Measurements from ENCODE around the gene RPL15.
"Not testable (repeated sequence)": the region's sequence is repeated elsewhere in the genome, so short reads cannot be mapped to it uniquely, and the experiment has no call there.

RPL15 gene

DNA sequence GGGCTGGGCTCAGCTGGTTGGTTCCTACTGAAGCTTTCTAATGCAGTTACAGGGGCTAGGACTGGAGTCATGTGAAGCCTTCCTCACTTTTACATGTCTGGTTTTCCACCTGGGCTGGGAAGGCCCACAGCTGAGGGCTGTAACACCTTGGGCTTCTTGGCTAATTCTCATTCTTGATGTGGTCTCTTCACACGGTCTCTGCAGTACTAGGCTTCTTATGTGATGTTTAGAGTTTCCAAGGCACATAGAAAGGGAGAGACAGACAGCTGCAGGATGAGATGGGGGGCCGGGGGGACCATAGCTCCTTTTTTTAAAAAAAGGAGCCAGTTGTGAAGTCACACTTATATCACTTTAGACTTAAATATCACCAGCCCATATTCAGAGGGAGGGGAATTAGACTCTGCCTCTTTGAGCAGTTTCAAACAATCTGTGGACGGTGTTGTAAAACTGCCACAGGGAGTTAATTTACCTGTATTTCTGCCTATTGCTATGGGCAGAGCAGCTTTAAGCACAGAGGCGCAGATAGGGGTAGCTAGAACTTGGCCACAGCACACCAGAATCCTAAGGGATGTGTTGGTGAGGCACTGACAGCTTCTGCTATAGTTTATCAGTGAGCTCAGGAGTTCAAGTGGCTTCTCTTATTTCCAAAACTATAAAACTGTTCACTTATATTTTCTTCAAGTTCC is 46.8 kb upstream of the RPL15 start:
- Histone ChIP-seq H4K20me1 (ENCODE audit: low read depth, low read length) (peaks cover 6% of the 10 kb centered on the region), H3K27me3 (ENCODE audit: low read length) (no peaks in the 10 kb centered on the region), H3K9me3 (ENCODE audit: insufficient read depth, low read length) (no peaks in the 10 kb centered on the region), H3K4me2 (ENCODE audit: low read depth, low read length, poor library complexity, severe bottlenecking) (no peak overlapping the region), H3K9ac (ENCODE audit: low read length) (no peak overlapping the region), H3F3A (ENCODE audit: insufficient read depth) (no peaks in the 10 kb centered on the region), H2AFZ (ENCODE audit: low read depth, low read length, severe bottlenecking) (no peak overlapping the region), H3K79me2 (ENCODE audit: insufficient read depth, low read length) (no peaks in the 10 kb centered on the region), H3K9me2 (replicated peaks; ENCODE audit: insufficient read depth, low read length) (no peaks in the 10 kb centered on the region), H3K27ac (ENCODE audit: low read depth, low read length) (no peak overlapping the region), H3K36me3 (ENCODE audit: low read length) (no peaks in the 10 kb centered on the region), H3K4me3 (ENCODE audit: insufficient read depth, low read length, poor library complexity, severe bottlenecking) (no peak overlapping the region)
- TF ChIP-seq, protein P1, sequence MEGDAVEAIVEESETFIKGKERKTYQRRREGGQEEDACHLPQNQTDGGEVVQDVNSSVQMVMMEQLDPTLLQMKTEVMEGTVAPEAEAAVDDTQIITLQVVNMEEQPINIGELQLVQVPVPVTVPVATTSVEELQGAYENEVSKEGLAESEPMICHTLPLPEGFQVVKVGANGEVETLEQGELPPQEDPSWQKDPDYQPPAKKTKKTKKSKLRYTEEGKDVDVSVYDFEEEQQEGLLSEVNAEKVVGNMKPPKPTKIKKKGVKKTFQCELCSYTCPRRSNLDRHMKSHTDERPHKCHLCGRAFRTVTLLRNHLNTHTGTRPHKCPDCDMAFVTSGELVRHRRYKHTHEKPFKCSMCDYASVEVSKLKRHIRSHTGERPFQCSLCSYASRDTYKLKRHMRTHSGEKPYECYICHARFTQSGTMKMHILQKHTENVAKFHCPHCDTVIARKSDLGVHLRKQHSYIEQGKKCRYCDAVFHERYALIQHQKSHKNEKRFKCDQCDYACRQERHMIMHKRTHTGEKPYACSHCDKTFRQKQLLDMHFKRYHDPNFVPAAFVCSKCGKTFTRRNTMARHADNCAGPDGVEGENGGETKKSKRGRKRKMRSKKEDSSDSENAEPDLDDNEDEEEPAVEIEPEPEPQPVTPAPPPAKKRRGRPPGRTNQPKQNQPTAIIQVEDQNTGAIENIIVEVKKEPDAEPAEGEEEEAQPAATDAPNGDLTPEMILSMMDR (IDR thresholded peaks at IDR 0.05; ENCODE audit: insufficient read depth, low read length, poor library complexity, severe bottlenecking): no peak
- no peak for TF ChIP-seq EZH2phosphoT487 (conservative IDR thresholded peaks at IDR 0.05; ENCODE audit: low read length)

DNA sequence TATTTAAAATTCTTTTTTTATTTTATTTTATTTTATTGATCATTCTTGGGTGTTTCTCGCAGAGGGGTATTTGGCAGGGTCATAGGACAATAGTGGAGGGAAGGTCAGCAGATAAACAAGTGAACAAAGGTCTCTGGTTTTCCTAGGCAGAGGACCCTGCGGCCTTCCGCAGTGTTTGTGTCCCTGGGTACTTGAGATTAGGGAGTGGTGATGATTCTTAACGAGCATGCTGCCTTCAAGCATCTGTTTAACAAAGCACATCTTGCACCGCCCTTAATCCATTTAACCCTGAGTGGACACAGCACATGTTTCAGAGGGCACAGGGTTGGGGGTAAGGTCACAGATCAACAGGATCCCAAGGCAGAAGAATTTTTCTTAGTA is 46.3 kb upstream of the RPL15 start:
- H4K20me1 ChIP-seq (ENCODE audit: low read depth, low read length); H3K4me2 ChIP-seq (ENCODE audit: low read depth, low read length, poor library complexity, severe bottlenecking); H3K9ac ChIP-seq (ENCODE audit: low read length): not testable (repeated sequence)

DNA sequence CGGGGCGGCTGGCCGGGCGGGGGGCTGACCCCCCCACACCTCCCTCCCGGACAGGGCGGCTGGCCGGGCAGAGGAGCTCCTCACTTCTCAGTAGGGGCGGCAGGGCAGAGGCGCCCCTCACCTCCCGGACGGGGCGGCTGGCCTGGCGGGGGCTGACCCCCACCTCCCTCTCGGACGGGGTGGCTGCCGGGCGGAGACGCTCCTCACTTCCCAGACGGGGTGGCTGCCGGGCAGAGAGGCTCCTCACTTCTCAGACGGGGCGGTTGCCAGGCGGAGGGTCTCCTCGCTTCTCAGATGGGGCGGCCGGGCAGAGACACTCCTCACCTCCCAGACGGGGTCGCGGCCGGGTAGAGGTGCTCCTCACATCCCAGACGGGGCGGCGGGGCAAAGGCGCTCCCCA is 45.6 kb upstream of the RPL15 start:
- H3K79me2 ChIP-seq (ENCODE audit: insufficient read depth, low read length); H3K4me3 ChIP-seq (ENCODE audit: insufficient read depth, low read length, poor library complexity, severe bottlenecking); H3K27ac ChIP-seq (ENCODE audit: low read depth, low read length); H3K27me3 ChIP-seq (ENCODE audit: low read length); H3K36me3 ChIP-seq (ENCODE audit: low read length); H3K9me3 ChIP-seq (ENCODE audit: insufficient read depth, low read length); H4K20me1 ChIP-seq (ENCODE audit: low read depth, low read length); H3K4me2 ChIP-seq (ENCODE audit: low read depth, low read length, poor library complexity, severe bottlenecking); H3K9me2 ChIP-seq (replicated peaks; ENCODE audit: insufficient read depth, low read length); H3K9ac ChIP-seq (ENCODE audit: low read length); H2AFZ ChIP-seq (ENCODE audit: low read depth, low read length, severe bottlenecking); H3F3A ChIP-seq (ENCODE audit: insufficient read depth): not testable (repeated sequence)

More for the DNA sequence above, 46.3 kb upstream of the RPL15 start:
- H3K27me3 ChIP-seq (ENCODE audit: low read length); H3K27ac ChIP-seq (ENCODE audit: low read depth, low read length); H3K79me2 ChIP-seq (ENCODE audit: insufficient read depth, low read length); H3K9me3 ChIP-seq (ENCODE audit: insufficient read depth, low read length); H3K9me2 ChIP-seq (replicated peaks; ENCODE audit: insufficient read depth, low read length); H3K4me3 ChIP-seq (ENCODE audit: insufficient read depth, low read length, poor library complexity, severe bottlenecking); H3F3A ChIP-seq (ENCODE audit: insufficient read depth); H2AFZ ChIP-seq (ENCODE audit: low read depth, low read length, severe bottlenecking); H3K36me3 ChIP-seq (ENCODE audit: low read length): not testable (repeated sequence)

DNA sequence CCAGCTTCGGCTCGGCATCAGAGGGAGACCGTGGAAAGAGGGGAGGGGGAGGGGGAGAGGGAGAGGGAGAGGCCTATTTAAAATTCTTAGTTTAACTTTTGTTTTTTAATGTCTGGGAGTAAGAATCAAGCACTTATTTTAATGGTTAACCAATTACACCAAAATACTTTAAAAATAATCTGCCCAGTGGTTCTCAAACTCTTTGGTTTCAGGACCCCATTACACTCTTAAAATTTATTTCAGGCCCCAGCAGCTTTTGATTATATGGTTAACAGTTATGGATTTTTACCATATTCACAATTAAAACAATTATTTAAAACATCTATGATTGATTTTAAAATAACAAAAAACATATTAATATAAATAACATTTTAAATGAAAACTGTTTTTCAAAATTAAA is 44.6 kb upstream of the RPL15 start:
- H3K4me3 ChIP-seq (ENCODE audit: insufficient read depth, low read length, poor library complexity, severe bottlenecking): no peak overlapping the region
- no peak overlapping the region for H3K9ac ChIP-seq (ENCODE audit: low read length)
- no peaks in the 10 kb centered on the region for H3K36me3 ChIP-seq (ENCODE audit: low read length)
- no peak overlapping the region for H3K27ac ChIP-seq (ENCODE audit: low read depth, low read length)
- H4K20me1 ChIP-seq (ENCODE audit: low read depth, low read length): peaks cover 6% of the 10 kb centered on the region; the same call in 1 of the 2 replicates
- no peaks in the 10 kb centered on the region for H3K9me2 ChIP-seq (replicated peaks; ENCODE audit: insufficient read depth, low read length)
- no peaks in the 10 kb centered on the region for H3K79me2 ChIP-seq (ENCODE audit: insufficient read depth, low read length)
- H3K27me3 ChIP-seq (ENCODE audit: low read length): no peaks in the 10 kb centered on the region
- no peak overlapping the region for H3K4me2 ChIP-seq (ENCODE audit: low read depth, low read length, poor library complexity, severe bottlenecking)
- no peaks in the 10 kb centered on the region for H3K9me3 ChIP-seq (ENCODE audit: insufficient read depth, low read length)
- H2AFZ ChIP-seq (ENCODE audit: low read depth, low read length, severe bottlenecking): no peak overlapping the region
- no peaks in the 10 kb centered on the region for H3F3A ChIP-seq (ENCODE audit: insufficient read depth)
- TF ChIP-seq, protein P1 (IDR thresholded peaks at IDR 0.05; ENCODE audit: insufficient read depth, low read length, poor library complexity, severe bottlenecking): no peak
- TF ChIP-seq EZH2phosphoT487 (conservative IDR thresholded peaks at IDR 0.05; ENCODE audit: low read length): no peak

Measured in SU-DHL-6 (cell line).